HCT116 (cell line): Measurements from ENCODE around the gene SHROOM3. TPM values are rescaled to one million over a fixed set of nuclear protein-coding genes. Genes with fewer than 3 reads are reported as not detected.

Experiments used
- ATAC-seq: fragments of 200-7000 bp; cut with Tn5 transposase; 2 replicates; pipeline ENCODE4 v1.9.1; 2020; ENCODE audit warnings: mild to moderate bottlenecking, moderate library complexity
- BruUV-seq: library from RNA; stranded (reverse); fragments of 400-500 nt; replicated peaks from 2 replicates; lab custom pipeline; 2021; lab: Mats Ljungman, UMichigan
- CTCF ChIA-PET: fragments of 300-600 bp; sonication (Branson Sonifier 250); formaldehyde crosslinking; loops from one replicate; lab custom pipeline; 2021; ENCODE audit warnings: antibody characterized with exemption; lab: Charles Lee
- POLR2A ChIA-PET: fragments of 300-600, 350-600 bp; sonication (Branson Sonifier 250); formaldehyde crosslinking; loops from one replicate; lab custom pipeline; 2021; ENCODE audit warnings: antibody characterized with exemption; lab: Charles Lee
- RAD21 ChIA-PET, 2 experiments: fragments of 300-600 bp; sonication (Branson Sonifier 250); formaldehyde crosslinking; loops; one replicate each; lab custom pipeline; 2023; ENCODE audit warnings: low total read pairs in 2 of 2; ENCODE audit not compliant: uncharacterized antibody in 2 of 2, unreplicated experiment in 2 of 2, low non-redundant PET in 1 of 2; lab: Charles Lee
- DNase-seq: peaks from one replicate; pipeline ENCODE4 v3.0.0-alpha.2; 2010; ENCODE audit warnings: low read depth, low spot score
- H2AFZ ChIP-seq: fragments of 200-600 bp; shearing (Covaris generic), sonication (generic); 2 replicates; pipeline ENCODE4 v1.6.1; 2017; ENCODE audit warnings: low read depth, mixed run types, mixed read lengths, antibody characterized with exemption, low read length; ENCODE audit not compliant: poor library complexity, severe bottlenecking
- H3K27ac ChIP-seq: 2 replicates; pipeline ENCODE4 v1.5.1; 2012; ENCODE audit warnings: low read depth, low read length
- H3K27me3 ChIP-seq: fragments of 200-600 bp; sonication (generic); 2 replicates; pipeline ENCODE4 v1.6.1; 2016; ENCODE audit warnings: mixed run types, low read length, mixed read lengths; ENCODE audit not compliant: insufficient read depth
- H3K36me3 ChIP-seq, 2 experiments: fragments of 200-500 bp in 1 of 2; fragments of 200-600 bp in 1 of 2; sonication (Bioruptor generic) in 1 of 2; sonication (generic) in 1 of 2; 2 replicates each; pipeline versions ENCODE4 v1.5.1 to v1.6.1; 2014 to 2016; ENCODE audit warnings: low read length in 2 of 2, inconsistent platforms in 1 of 2, mixed read lengths in 1 of 2, mixed run types in 1 of 2; ENCODE audit not compliant: insufficient read depth in 2 of 2, control insufficient read depth in 1 of 2
- H3K4me1 ChIP-seq, 2 experiments: fragments of 200-600 bp in 1 of 2; sonication (generic) in 1 of 2; 2 replicates each; pipeline versions ENCODE4 v1.5.1 to v1.6.1; 2012 to 2017; ENCODE audit warnings: low read length in 2 of 2, inconsistent platforms in 1 of 2, mild to moderate bottlenecking in 1 of 2, mixed read lengths in 1 of 2, mixed run types in 1 of 2, moderate library complexity in 1 of 2; ENCODE audit not compliant: insufficient read depth in 2 of 2, control insufficient read depth in 1 of 2
- H3K4me2 ChIP-seq: fragments of 200-600 bp; sonication (generic); 2 replicates; pipeline ENCODE4 v1.6.1; 2017; ENCODE audit warnings: mixed run types, low read length, mixed read lengths
- H3K4me3 ChIP-seq, 2 experiments: fragments of 200-600 bp in 1 of 2; sonication (generic) in 1 of 2; replicated peaks in 1 of 2; 2 replicates each; pipeline ENCODE4 v1.5.1; 2011 to 2016; ENCODE audit warnings: low read length in 2 of 2, control low read depth in 1 of 2, low read depth in 1 of 2, mild to moderate bottlenecking in 1 of 2, mixed read lengths in 1 of 2, mixed run types in 1 of 2
- H3K79me2 ChIP-seq: fragments of 200-600 bp; sonication (generic); 2 replicates; pipeline ENCODE4 v1.6.1; 2017; ENCODE audit warnings: mild to moderate bottlenecking, mixed run types, low read length, moderate library complexity, mixed read lengths; ENCODE audit not compliant: insufficient read depth
- H3K9ac ChIP-seq: fragments of 200-600 bp; sonication (generic); 2 replicates; pipeline ENCODE4 v1.6.1; 2016; ENCODE audit warnings: low read length, mixed read lengths
- H3K9me2 ChIP-seq: fragments of 200-600 bp; sonication (generic), shearing (Covaris generic); 2 replicates; pipeline ENCODE4 v1.6.1; 2017; ENCODE audit warnings: mixed run types, mild to moderate bottlenecking, moderate library complexity; ENCODE audit not compliant: insufficient read depth
- H3K9me3 ChIP-seq, 2 experiments: fragments of 200-500 bp in 1 of 2; fragments of 200-600 bp in 1 of 2; sonication (Bioruptor generic) in 1 of 2; sonication (generic) in 1 of 2; 2 replicates each; pipeline ENCODE4 v1.6.1; 2014 to 2017; ENCODE audit warnings: low read length in 2 of 2, mixed read lengths in 2 of 2, inconsistent platforms in 1 of 2, low read depth in 1 of 2, mild to moderate bottlenecking in 1 of 2, mixed run types in 1 of 2, moderate library complexity in 1 of 2; ENCODE audit not compliant: control insufficient read depth in 1 of 2, insufficient read depth in 1 of 2
- H4K20me1 ChIP-seq: fragments of 200-600 bp; sonication (generic), shearing (Covaris generic); 2 replicates; pipeline ENCODE4 v1.6.1; 2017; ENCODE audit warnings: mixed run types, mild to moderate bottlenecking, moderate library complexity; ENCODE audit not compliant: insufficient read depth
- EGR1 ChIP-seq: IDR thresholded peaks from 2 replicates; pipeline ENCODE4 v1.6.1; 2012; ENCODE audit warnings: low read depth
- ELF1 ChIP-seq: IDR thresholded peaks from 2 replicates; pipeline ENCODE4 v1.6.1; 2012; ENCODE audit warnings: low read depth, borderline replicate concordance
- EZH2phosphoT487 ChIP-seq: fragments of 200-600 bp; IDR thresholded peaks from 2 replicates; pipeline ENCODE4 v1.6.1; 2018; ENCODE audit warnings: antibody characterized with exemption, borderline replicate concordance
- FOSL1 ChIP-seq: IDR thresholded peaks from 2 replicates; pipeline ENCODE4 v1.6.1; 2012; ENCODE audit warnings: low read depth
- JUND ChIP-seq: IDR thresholded peaks from 2 replicates; pipeline ENCODE4 v1.6.1; 2012
- MAX ChIP-seq: IDR thresholded peaks from 2 replicates; pipeline ENCODE4 v1.6.1; 2012
- POLR2AphosphoS5 ChIP-seq: IDR thresholded peaks from 2 replicates; pipeline ENCODE4 v1.6.1; 2011; ENCODE audit warnings: mild to moderate bottlenecking, low read depth, low read length, moderate library complexity
- REST ChIP-seq: IDR thresholded peaks from 2 replicates; pipeline ENCODE4 v1.6.1; 2012; ENCODE audit warnings: low read depth
- SIN3A ChIP-seq: IDR thresholded peaks from 2 replicates; pipeline ENCODE4 v1.6.1; 2012; ENCODE audit warnings: low read depth
- SP1 ChIP-seq: IDR thresholded peaks from 2 replicates; pipeline ENCODE4 v1.6.1; 2012; ENCODE audit warnings: low read depth
- SRF ChIP-seq: IDR thresholded peaks from 2 replicates; pipeline ENCODE4 v1.6.1; 2012; ENCODE audit warnings: low read depth
- TCF7L2 ChIP-seq: IDR thresholded peaks from 2 replicates; pipeline ENCODE4 v1.7.0; 2011; ENCODE audit warnings: borderline replicate concordance, inconsistent platforms; ENCODE audit not compliant: insufficient read depth, insufficient read length; ENCODE audit errors: extremely low read depth
- intact Hi-C: fragments of 100-400 bp; cut with micrococcal nuclease; formaldehyde crosslinking; loops from 2 replicates; pipeline ENCODE4 v1.10.0; 2022
- total RNA-seq: library from RNA; stranded (reverse); gene quantifications from one replicate; pipeline ENCODE4 v1.2.1, GENCODE V29; 2021; ENCODE audit not compliant: unreplicated experiment

Gene SHROOM3
- total RNA-seq, 1 experiment from 2014 or later, result 22.5 TPM

- ATAC-seq (no peak), DNase-seq (no peak)
- ChIA-PET CTCF (no interaction called here), POLR2A (no interaction called here), RAD21 (no interaction called here)
- no peaks in the 10 kb centered on the region for H3K27me3 ChIP-seq
- H2AFZ ChIP-seq, result no peak overlapping the region
- no peaks in the 10 kb centered on the region for H3K36me3 ChIP-seq
- TF ChIP-seq FOSL1, result no peak
- no peaks in the 10 kb centered on the region for H3K9me2 ChIP-seq
- no peak overlapping the region for H3K4me3 ChIP-seq
- no peaks in the 10 kb centered on the region for H3K4me1 ChIP-seq
- H3K79me2 ChIP-seq, result no peaks in the 10 kb centered on the region
- no peak overlapping the region for H3K4me2 ChIP-seq
- no TSS peak for BruUV-seq
- intact Hi-C loops, result no loop called here
- H3K9ac ChIP-seq, result no peak overlapping the region
- no peaks in the 10 kb centered on the region for H3K9me3 ChIP-seq
- no peak overlapping the region for H3K27ac ChIP-seq
- H4K20me1 ChIP-seq, result no peaks in the 10 kb centered on the region
These were observed 101.3 kb downstream of the SHROOM3 start for GRCh38 chr4:76536373-76536689.

GRCh38 chr4:76538296-76538695 lies 103.3 kb downstream of the SHROOM3 start:
- Histone ChIP-seq H3K4me3 (no peak overlapping the region), H3K79me2 (no peaks in the 10 kb centered on the region), H2AFZ (no peak overlapping the region), H3K4me2 (no peak overlapping the region), H3K36me3 (no peaks in the 10 kb centered on the region), H3K9me3 (no peaks in the 10 kb centered on the region), H3K27ac (no peak overlapping the region), H3K9ac (no peak overlapping the region), H3K4me1 (no peaks in the 10 kb centered on the region), H4K20me1 (no peaks in the 10 kb centered on the region), H3K9me2 (no peaks in the 10 kb centered on the region), H3K27me3 (no peaks in the 10 kb centered on the region)
- RAD21 ChIA-PET, result no interaction called here
- no TSS peak for BruUV-seq
- TF ChIP-seq ELF1, result no peak
- POLR2A ChIA-PET, result no interaction called here
- intact Hi-C loops, result no loop called here
- ATAC-seq, result no peak
- CTCF ChIA-PET, result no interaction called here
- DNase-seq, result no peak

- CTCF ChIA-PET, result no interaction called here
- RAD21 ChIA-PET, result no interaction called here
- TF ChIP-seq SIN3A (no peak), EZH2phosphoT487 (no peak), JUND (no peak), MAX (no peak), REST (no peak), SRF (no peak), ELF1 (no peak), EGR1 (no peak), SP1 (no peak), POLR2AphosphoS5 (no peak), TCF7L2 (no peak), FOSL1 (no peak)
These were observed 105.0 kb downstream of the SHROOM3 start for GRCh38 chr4:76539979-76540378.

More at GRCh38 chr4:76539979-76540378, 105.0 kb downstream of the SHROOM3 start:
- H3K9ac ChIP-seq, result no peak overlapping the region
- no peaks in the 10 kb centered on the region for H3K27me3 ChIP-seq
- ATAC-seq (no peak), DNase-seq (no peak)
- no TSS peak for BruUV-seq
- POLR2A ChIA-PET, result no interaction called here
- H3K36me3 ChIP-seq, result no peaks in the 10 kb centered on the region
- no peaks in the 10 kb centered on the region for H3K9me3 ChIP-seq
- no peaks in the 10 kb centered on the region for H4K20me1 ChIP-seq
- H3K9me2 ChIP-seq, result no peaks in the 10 kb centered on the region
- H3K4me3 ChIP-seq, result no peak overlapping the region
- H3K27ac ChIP-seq, result no peak overlapping the region
- no peaks in the 10 kb centered on the region for H3K79me2 ChIP-seq
- H3K4me1 ChIP-seq, result no peaks in the 10 kb centered on the region
- intact Hi-C loops, result no loop called here
- H3K4me2 ChIP-seq, result no peak overlapping the region
- H2AFZ ChIP-seq, result no peak overlapping the region
